DMS153 treated with DMSO at 0.1 percent for 48 hours (cell line): Measurements from ENCODE around the gene IL12RB2.

Experiments
- DNase-seq: peaks from one replicate; lab custom pipeline; 2025; ENCODE audit not compliant: unreplicated experiment; lab: John Stamatoyannopoulos, UW

Gene IL12RB2

GRCh38 chr1:67313934-67314671 lies 6.4 kb downstream of the IL12RB2 start:
- DNase-seq: no peak

- no peak for DNase-seq
These were observed 7.0 kb downstream of the IL12RB2 start for GRCh38 chr1:67314696-67315095.

GRCh38 chr1:67316180-67316902 lies 8.7 kb downstream of the IL12RB2 start:
- no peak for DNase-seq

GRCh38 chr1:67316918-67317317 lies 9.2 kb downstream of the IL12RB2 start:
- no peak for DNase-seq

- no peak for DNase-seq
These were observed 10.1 kb downstream of the IL12RB2 start for GRCh38 chr1:67317803-67318202.

GRCh38 chr1:67322442-67322841 lies 14.8 kb downstream of the IL12RB2 start:
- DNase-seq: no peak

GRCh38 chr1:67323087-67323486 lies 15.4 kb downstream of the IL12RB2 start:
- DNase-seq: no peak

GRCh38 chr1:67324068-67324467 lies 16.4 kb downstream of the IL12RB2 start:
- no peak for DNase-seq

- DNase-seq: no peak
These were observed 20.3 kb downstream of the IL12RB2 start for GRCh38 chr1:67327864-67328466.

- DNase-seq: no peak
These were observed 25.2 kb downstream of the IL12RB2 start for GRCh38 chr1:67332653-67333529.

- DNase-seq: no peak
These were observed 25.9 kb downstream of the IL12RB2 start for GRCh38 chr1:67333603-67334002.

- DNase-seq: no peak
These were observed 27.7 kb downstream of the IL12RB2 start for GRCh38 chr1:67335411-67335810.

GRCh38 chr1:67336157-67336556 lies 28.5 kb downstream of the IL12RB2 start:
- DNase-seq: no peak

GRCh38 chr1:67336783-67337182 lies 29.1 kb downstream of the IL12RB2 start:
- no peak for DNase-seq

GRCh38 chr1:67338642-67339041 lies 31.0 kb downstream of the IL12RB2 start:
- DNase-seq: no peak

GRCh38 chr1:67339623-67340343 lies 32.1 kb downstream of the IL12RB2 start:
- DNase-seq: peak; percentile 4

- no peak for DNase-seq
These were observed 34.6 kb downstream of the IL12RB2 start for GRCh38 chr1:67342076-67342890.

- no peak for DNase-seq
These were observed 37.9 kb downstream of the IL12RB2 start for GRCh38 chr1:67345556-67345955.

- DNase-seq: no peak
These were observed 39.3 kb downstream of the IL12RB2 start for GRCh38 chr1:67346982-67347381.
